ENCODE measurements around the gene FGF2. TPM values are rescaled to one million over a fixed set of nuclear protein-coding genes. Genes with fewer than 3 reads are reported as not detected.

The FGF2 gene
- total RNA-seq, 1 donor from 2014 or later: 1.2 TPM

DNA sequence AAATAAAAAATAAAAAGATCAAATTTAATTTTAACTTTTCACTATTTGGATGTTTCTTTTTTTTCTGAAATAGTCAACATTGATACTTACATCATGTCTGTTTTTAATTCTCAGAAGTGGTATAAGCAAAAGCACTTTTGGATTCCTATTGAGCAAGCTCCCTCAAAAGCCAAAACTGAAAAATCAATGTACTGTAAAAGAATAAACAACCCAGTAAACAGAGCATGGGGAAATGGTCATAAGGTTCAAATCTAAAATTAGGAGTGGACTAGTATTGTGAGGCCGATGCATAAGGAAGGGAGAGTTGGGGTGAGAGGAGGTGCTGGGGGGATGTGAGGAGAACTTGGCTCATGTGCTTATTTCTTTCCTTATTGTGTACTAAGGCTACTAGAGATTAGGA, 57.9 kb downstream of the FGF2 start:
- peak; percentile 89 for ATAC-seq
- no peak for DNase-seq (ENCODE audit: low spot score)

DNA sequence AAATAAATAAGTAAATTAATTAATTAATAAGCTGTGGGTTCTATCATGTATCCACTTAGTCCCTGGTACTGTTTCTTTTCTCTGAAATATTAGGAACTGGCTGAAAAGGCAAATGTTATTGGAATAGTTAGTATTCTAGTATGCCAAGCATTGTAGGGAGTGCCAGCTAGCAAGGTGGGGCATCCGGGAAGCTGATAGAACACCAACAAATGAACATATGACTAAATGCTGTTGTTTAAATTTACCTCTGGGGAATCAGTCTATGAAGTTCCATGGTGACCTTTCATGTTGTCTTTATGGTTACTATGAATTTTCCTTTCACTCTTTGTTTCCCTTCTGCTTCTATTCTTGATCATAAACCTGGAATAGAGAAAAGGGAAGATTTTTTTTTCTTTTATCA, 63.1 kb downstream of the FGF2 start:
- ATAC-seq: no peak
- no peak for DNase-seq (ENCODE audit: low spot score)

GRCh38 chr4:122890147-122890795, 63.6 kb downstream of the FGF2 start:
- no peak for ATAC-seq
- no peak for DNase-seq (ENCODE audit: low spot score)

DNA sequence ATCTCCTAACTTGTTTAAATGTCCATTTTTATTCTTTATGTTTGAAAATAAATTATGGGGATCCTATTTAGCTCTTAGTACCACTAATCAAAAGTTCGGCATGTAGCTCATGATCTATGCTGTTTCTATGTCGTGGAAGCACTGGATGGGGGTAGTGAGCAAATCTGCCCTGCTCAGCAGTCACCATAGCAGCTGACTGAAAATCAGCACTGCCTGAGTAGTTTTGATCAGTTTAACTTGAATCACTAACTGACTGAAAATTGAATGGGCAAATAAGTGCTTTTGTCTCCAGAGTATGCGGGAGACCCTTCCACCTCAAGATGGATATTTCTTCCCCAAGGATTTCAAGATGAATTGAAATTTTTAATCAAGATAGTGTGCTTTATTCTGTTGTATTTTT, 68.2 kb downstream of the FGF2 start:
- peak; percentile 35 for ATAC-seq
- no peak for DNase-seq (ENCODE audit: low spot score)

DNA sequence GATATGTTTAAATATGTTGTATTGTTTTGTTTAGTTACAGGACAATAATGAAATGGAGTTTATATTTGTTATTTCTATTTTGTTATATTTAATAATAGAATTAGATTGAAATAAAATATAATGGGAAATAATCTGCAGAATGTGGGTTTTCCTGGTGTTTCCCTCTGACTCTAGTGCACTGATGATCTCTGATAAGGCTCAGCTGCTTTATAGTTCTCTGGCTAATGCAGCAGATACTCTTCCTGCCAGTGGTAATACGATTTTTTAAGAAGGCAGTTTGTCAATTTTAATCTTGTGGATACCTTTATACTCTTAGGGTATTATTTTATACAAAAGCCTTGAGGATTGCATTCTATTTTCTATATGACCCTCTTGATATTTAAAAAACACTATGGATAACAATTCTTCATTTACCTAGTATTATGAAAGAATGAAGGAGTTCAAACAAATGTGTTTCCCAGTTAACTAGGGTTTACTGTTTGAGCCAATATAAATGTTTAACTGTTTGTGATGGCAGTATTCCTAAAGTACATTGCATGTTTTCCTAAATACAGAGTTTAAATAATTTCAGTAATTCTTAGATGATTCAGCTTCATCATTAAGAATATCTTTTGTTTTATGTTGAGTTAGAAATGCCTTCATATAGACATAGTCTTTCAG, 68.8 kb downstream of the FGF2 start:
- DNase-seq (ENCODE audit: low spot score) (no peak), ATAC-seq (peak; percentile 92)

GRCh38 chr4:122896270-122896669, 69.6 kb downstream of the FGF2 start:
- no peak for DNase-seq (ENCODE audit: low spot score)
- peak; percentile 47 for ATAC-seq

DNA sequence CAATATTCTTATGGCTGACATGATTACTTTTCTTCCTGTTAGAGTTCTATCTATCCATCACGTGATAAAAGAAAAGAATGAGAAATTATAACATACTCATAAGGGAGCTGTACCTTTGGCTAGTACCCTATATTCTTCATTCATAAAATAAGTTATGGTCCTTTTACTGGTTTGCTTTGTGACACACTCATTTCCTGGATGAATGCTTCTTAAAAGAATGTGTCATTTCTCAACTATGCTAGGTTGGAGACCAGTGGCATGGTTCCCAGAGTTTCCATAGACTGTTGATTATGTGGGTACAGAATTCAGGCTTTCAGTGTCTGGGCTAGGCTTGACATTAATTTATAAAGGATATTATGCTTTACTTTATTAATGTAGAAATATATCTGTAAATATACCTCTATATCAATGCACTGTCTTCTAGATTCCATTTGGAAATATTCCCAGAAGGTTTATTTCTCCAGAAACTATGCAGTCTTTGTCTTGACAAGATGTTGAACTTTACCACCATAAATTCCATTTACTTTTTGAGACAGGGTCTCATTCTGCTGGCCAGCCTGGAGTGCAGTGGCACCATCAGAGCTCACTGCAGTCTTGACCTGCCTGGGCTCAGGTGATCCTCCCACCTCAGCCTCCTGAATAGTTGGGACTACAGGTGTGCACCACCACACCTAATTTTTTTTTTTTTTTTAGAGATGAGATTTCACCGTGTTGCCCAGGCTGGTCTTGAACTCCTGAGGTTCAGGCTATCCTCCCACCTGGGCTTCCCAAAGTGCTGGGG, 71.9 kb downstream of the FGF2 start:
- no peak for DNase-seq (ENCODE audit: low spot score)

DNA sequence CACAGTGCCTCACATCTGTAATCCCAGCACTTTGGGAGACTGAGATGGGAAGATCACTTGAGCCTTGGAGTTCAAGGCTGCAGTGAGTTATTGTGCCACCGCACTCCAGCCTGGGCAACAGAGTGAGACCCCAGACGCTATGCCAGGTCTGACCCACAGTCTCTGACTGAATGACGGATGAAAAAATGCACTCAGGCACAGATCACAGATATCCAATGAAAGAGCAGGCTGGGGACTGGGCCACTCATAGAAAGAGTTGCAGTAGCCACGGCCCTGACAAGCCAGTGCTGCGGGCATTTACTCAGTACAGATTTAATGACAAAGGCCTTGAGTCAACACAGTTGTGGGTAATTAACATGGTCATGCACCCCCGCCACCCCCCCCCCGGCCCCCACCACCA, 73.1 kb downstream of the FGF2 start:
- ATAC-seq: no peak
- no peak for DNase-seq (ENCODE audit: low spot score)

More for the DNA sequence above, 71.9 kb downstream of the FGF2 start:
- ATAC-seq: no peak

DNA sequence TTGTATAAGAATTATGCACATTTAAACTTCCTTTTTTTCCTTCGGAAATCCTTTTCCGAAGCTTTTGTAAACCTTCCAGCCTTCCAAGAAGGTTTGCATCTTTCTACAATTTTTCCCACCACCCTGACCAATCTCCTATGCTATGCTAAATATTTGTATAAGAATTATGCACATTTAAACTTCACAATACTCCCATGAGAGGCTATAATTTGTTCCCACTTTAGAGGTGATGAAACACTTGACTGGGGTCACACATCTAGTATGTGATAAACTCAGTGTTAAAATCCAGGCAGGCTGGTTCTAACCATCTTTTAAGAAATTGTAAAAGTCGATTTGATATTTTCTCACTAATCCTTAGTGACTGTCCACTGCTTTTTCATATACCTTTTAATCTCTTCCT, 73.7 kb downstream of the FGF2 start:
- ATAC-seq: no peak
- DNase-seq (ENCODE audit: low spot score): no peak

GRCh38 chr4:122901247-122902010, 74.8 kb downstream of the FGF2 start:
- no peak for DNase-seq (ENCODE audit: low spot score)

DNA sequence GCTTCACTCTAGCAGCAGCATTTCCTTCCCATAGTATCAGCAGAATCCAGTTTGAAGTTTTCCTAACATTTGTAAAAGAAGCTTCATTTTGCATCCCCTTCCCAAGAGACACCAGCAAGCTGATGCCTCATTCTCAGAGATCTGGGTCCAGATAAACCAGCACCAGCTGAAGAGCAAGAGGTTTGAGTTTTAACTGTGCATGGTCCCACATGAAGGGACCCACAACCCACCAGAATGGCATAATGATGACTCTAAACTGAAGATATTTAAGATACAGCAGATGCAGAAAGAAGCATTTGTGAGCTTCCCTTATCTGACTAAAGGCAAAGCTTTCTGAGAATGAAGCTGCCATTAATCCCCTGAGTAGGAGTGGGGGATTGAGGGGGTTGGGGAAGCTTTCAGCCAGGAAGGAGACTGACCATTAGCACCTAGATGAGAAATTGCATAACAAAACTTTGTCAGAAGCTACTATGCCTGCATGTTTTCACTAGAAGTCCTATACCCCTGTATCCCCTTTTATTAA, 77.2 kb downstream of the FGF2 start:
- DNase-seq (ENCODE audit: low spot score): no peak

More at GRCh38 chr4:122901247-122902010, 74.8 kb downstream of the FGF2 start:
- ATAC-seq: no peak

DNA sequence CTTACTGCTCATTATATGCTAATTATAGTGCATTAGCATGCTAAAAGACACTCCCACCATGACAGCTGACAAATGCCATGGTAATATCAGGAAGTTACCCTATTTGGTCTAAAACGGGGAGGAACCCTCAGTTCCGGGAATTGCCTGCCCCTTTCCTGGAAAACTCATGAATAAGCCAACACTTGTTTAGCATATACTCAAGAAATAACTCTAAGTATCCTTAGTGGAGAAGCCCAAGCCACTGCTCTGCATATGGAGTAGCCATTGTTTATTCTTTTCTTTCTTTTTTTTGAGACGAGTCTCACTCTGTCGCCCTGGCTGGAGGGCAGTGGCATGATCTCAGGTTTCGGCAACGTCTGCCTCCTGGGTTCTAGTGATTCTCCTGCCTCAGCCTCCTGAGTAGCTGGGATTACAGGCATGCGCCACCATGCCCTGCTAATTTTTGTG, 80.3 kb downstream of the FGF2 start:
- no peak for ATAC-seq
- DNase-seq (ENCODE audit: low spot score): no peak

More for the DNA sequence above, 77.2 kb downstream of the FGF2 start:
- no peak for ATAC-seq

GRCh38 chr4:122908223-122908622, 81.6 kb downstream of the FGF2 start:
- no peak for DNase-seq (ENCODE audit: low spot score)
- ATAC-seq: no peak

- ATAC-seq (peak; percentile 21), DNase-seq (ENCODE audit: low spot score) (no peak)
Observed at GRCh38 chr4:122909683-122910082, 83.1 kb downstream of the FGF2 start.

- ATAC-seq (peak; percentile 54), DNase-seq (ENCODE audit: low spot score) (no peak)
Observed at GRCh38 chr4:122911588-122911987, 85.0 kb downstream of the FGF2 start.

GRCh38 chr4:122912810-122913575, 86.4 kb downstream of the FGF2 start:
- no peak for ATAC-seq

DNA sequence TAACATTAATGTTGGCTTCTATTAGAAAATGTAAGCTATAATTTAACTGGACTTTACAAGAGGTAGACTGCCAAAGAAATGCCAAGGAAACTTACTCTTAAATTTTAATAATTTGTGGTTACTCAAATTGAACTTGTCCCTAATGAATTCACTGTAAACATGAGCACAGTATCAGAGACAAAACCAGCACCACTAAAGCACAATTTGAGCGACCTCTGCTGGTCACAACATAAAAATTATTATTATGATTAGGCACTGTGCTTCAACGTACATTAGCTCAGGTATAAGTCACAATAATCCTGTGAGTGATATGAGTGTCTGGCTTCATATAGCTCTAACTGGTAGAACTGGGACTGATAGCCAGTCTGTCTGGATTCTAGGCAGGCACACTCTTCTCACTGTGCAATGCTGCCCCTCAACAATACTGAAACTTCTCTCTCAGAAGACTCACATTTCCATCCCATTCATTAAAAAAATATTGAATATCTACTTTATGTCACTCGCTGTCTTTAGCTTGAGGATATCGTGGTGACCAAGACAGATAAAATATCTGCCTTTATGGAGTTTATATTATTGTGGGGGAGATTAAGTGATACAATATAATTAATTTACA, 87.8 kb downstream of the FGF2 start:
- DNase-seq (ENCODE audit: low spot score): no peak

More at GRCh38 chr4:122912810-122913575, 86.4 kb downstream of the FGF2 start:
- DNase-seq (ENCODE audit: low spot score): no peak

DNA sequence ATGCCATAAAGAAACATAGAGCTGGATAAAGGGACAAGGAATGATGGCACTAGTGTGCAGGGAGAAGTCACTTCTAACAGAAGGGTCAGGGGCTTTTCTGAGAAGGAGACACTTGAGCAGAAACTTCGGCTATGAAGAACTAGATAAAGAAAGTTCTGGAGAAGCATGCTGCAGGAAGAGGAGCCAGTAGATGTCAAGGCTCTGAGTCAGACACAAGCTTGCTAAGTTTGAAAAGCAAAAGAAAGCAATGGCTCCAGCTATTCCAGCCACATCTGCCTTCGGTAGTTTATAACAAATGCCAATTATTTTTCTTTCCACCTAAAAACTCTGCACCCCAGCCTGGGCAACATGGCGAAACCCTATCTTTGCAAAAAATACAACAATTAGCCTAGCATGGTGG, 88.3 kb downstream of the FGF2 start:
- ATAC-seq (no peak), DNase-seq (ENCODE audit: low spot score) (no peak)

More for the DNA sequence above, 87.8 kb downstream of the FGF2 start:
- ATAC-seq: peak; percentile 92

DNA sequence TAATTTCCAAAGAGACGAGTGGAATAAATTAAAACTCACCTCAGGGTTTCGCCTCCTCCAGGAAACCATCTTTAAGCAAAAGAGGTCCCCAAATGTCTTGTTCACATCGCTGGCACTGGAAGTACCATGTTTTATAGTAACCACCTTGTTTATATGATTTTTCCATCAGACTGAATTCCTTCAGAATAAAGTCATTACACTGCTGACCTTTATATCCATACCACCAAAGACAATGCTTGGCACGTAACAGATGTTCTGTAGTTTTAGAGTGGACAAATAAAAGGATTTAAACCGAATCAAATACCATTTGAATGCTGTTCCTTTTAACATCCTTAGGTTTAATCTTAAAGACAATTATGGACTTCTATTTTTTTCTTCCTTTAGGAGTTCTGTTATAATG, 91.1 kb downstream of the FGF2 start:
- no peak for ATAC-seq

DNA sequence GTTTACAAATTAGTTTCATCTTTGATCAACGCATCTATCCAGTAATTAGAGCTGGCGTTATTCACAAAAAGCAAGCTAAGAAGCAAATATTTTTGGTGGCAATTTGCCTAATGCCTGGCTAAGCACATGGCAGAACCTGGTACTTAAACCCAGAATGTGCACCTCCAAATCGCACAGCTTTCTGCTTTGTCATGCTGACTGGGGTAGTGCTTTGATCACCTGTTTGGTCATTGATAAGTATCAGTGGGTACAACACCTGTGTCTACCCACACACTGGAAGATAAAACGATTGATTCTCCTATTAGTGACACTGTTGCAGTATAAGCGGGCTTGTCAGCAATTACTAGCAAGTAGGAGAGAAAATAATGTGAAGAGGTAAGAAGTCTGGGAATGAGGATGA, 93.8 kb downstream of the FGF2 start:
- DNase-seq (ENCODE audit: low spot score) (no peak), ATAC-seq (no peak)

More for the DNA sequence above, 91.1 kb downstream of the FGF2 start:
- DNase-seq (ENCODE audit: low spot score): no peak
